Stimulated activated CD4-positive, alpha-beta T cell treated with anti-CD3 and anti-CD28 coated beads, TNF-alpha, amount 100 ng/mL, for 4 hours (primary cell): ENCODE data around the gene FGD5.

Source experiments
- DNase-seq, 3 experiments: peaks; one replicate each; pipeline ENCODE4 v3.0.0-alpha.2; 2020; ENCODE audit warnings: low read depth in 3 of 3

Gene FGD5

DNA sequence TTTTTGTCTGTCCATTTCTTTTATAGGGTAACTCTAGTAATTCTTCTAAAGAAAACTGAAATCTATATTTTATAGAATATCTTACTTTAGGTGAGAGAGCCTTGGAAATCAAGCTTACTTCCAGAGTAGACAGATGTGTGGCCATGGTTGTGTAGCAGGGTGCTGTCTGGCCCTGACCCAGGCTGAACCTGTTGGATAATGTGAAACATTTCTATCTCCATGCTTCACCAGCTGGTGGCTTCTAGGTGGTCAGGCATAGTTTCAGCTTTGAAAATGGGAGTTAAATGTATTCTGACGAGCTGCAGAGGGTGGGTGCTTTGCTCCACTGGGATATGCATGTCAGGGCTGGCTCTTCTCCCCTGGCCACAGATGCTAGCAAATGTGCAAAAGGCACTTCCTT is 107.8 kb downstream of the FGD5 start:
- DNase-seq: no peak

DNA sequence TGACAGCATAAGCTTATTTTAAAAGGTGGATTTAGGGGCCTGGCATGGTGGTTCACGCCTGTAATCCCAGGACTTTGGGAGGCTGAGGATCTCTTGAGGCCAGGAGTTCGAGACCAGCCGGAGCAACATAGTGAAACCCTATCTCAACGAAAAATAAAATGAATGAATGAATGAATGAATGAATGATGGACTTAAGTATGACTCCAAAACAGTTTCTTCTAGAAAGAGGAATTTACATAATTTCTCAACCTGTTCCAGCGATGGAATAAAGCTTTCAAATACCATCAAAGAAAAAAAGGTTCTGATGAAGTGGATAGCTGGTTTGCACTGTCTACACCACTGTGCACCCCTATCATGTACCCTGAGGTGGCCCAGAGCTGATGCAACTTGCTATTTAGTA is 108.5 kb downstream of the FGD5 start:
- no peak for DNase-seq

DNA sequence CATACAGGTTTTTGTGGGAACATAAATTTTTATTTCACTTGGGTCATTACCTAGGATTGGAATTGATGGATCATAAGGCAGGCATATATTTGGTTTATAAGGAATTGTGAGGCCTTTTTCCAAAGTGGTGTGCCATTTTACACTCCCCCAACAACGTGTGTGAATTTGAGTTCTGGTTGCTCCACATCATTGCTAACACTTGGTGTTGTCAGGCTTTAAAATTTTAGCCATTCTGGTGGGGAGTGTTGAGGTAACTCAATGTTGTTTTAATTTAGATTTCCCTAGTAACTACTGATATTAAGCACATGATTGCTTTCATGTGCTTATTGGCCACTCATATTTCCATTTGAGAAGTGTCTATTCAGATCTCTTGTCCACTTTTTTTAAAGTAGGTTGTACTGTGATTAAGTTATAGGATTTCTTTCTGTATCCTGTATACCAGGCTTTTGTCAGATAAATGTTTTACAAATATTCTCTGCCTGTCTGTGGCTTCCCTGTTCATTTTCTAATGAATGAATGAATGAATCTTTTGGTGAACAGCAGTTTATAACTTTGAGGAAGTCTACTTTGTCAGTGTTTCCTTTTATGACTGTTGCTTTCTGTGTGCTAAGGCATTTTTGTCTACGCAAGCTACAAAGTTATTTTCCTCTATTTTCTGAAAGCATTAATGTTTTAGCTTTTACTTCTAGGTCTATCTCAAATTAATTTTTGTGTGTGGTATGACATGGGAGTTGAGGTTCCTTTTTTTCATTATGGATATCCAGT is 110.7 kb downstream of the FGD5 start:
- DNase-seq: no peak

DNA sequence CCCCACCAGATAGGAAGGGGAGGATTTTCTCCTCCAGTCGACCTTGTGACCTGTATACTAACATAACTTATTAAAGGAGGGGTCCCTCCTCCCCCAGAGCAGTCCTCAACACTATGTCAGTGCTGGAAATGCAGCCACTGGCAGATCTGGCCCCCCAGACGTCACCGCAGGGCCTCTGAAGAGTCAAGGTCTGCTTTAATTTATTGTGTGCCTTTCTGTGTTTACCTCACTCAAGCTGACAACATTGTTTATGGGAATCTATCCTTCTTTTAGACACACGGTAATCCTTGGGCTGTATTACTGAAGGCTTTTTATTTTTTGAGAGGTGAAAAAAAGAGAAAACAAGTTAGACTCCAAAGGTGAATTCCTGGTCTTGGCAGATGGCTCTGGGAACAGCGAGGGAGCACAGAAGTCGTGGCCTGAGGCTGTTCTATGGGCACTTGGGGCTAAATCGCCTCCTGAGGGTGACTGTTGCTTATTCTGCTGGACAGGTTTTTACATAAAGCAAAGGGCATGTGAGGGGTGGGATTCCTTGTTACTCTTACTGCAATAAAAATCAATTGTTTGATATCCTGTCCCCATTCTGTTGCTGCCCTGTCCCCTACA is 115.2 kb downstream of the FGD5 start:
- no peak for DNase-seq

DNA sequence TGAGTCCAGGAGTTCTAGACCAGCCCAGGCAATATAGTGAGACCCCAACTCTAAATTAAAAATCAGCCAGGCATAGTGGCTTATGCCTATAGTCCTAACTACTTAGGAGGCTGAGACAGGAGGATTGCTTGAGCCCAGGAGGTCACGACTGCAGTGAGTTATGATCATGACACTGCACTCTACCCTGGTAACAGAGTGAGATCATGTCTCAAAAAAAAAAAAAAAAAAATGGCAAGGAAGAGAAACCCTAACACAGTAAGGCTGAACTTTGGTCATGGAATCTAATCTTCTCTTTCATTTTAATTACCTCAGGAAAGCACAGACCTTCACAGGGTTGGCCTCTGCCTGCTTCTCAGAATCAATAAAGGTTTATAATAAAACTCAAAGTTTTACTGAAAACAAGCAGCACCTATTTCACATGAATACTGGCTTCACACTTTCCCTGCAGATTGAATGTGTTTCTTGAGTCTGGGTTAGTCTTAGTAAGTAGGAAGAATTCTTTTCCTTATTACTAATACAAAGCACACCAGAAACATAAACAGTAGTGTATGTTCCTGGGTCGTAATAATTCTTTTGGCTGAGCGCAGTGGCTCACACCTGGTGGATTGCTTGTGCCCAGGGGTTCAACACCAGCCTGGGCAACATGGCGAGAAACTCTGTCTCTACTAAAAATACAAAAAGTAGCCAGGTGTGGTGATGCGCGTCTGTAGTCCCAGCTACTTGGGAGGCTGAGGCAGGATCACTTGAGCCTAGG is 117.0 kb downstream of the FGD5 start:
- DNase-seq: no peak

DNA sequence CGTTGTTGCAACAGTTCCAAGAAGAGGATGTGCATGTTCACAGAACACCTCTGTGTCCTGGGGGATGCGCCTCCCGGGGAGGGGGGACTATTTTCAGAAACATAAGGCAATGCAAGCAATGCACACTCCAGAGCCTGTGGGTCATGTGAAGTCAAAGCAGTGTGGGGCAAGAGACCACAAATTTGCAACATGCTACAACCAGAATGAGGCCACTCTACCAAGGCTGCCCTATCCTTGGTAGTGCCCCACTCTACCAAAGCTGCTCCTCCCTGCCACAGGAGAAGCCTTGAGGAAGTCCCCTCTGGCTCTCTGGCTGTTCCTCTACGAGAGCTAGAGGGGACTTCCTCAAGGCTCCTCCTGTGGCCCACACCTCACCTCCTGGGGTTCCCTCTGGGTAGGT is 120.2 kb downstream of the FGD5 start:
- DNase-seq: no peak

DNA sequence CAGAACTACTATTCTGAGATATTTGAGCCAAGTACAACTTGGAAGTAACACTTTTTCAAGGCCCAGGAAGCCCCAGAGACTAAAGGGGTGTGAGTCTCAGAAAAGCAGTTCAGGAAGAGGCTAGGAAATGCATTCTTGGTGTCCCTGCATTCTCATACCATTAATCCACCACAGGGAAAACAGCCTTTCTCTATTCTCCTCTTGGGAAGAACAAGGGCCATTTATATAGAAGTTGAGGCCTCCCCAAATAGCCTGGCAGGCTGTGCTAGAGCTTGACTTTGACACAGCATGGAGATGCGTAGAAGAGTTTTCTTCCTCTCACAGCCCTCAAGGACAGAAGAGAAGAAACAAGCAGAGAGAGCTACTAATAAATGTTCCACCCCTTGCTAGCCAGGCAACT is 123.1 kb downstream of the FGD5 start:
- DNase-seq: no peak

DNA sequence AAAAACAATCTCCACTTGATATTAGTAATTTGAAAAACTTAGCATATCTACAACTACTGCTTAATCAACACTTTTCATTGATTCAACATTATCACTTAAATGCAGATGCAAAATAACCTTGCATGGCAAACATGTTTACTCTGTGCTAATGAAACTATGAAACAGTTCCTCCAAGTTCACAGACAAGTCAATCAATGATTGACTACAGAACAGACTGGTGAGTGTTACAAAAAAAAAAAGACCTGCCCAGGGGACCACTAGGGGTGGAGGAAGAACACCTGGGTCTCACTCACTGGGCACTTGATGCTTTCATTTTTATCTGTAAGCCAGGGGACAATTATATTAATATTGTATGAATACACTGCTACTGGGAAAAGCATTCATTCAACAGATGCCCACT is 124.3 kb downstream of the FGD5 start:
- DNase-seq: no peak

DNA sequence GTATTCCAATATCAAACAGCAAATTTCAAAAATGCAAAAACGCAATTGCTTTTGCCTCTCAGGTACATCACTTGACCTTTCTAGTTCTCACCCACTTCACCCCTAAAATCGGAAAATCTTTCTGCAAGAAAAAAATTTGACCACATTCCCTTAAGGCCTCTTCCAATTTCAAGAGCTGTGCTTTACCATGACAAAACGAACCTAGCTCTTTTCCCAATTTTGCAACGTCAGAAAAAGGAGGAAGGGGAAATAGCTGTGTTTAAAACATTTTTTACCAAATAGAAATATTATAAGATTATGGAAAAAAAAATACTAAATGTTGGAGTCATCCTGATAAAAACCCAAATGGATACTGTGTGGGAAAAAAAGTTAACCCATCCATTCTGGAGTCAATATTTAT is 127.5 kb downstream of the FGD5 start:
- DNase-seq: no peak

DNA sequence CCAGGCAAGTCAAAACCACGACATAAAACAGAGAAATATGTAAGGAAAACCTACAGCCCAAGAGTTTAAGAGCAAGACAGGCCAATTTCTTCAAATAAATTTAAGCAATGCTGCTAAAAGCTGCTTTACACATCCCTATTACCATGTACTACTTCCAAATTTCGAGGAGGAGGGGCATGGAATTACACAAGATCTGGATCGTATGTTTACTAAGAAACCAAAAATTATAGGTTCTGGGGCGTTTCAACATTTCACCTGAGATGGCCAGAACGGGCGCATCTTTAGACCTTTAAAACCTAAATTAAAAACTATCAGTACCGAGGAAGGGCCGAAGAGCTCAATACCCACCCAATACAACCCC is 128.0 kb downstream of the FGD5 start:
- no peak for DNase-seq

DNA sequence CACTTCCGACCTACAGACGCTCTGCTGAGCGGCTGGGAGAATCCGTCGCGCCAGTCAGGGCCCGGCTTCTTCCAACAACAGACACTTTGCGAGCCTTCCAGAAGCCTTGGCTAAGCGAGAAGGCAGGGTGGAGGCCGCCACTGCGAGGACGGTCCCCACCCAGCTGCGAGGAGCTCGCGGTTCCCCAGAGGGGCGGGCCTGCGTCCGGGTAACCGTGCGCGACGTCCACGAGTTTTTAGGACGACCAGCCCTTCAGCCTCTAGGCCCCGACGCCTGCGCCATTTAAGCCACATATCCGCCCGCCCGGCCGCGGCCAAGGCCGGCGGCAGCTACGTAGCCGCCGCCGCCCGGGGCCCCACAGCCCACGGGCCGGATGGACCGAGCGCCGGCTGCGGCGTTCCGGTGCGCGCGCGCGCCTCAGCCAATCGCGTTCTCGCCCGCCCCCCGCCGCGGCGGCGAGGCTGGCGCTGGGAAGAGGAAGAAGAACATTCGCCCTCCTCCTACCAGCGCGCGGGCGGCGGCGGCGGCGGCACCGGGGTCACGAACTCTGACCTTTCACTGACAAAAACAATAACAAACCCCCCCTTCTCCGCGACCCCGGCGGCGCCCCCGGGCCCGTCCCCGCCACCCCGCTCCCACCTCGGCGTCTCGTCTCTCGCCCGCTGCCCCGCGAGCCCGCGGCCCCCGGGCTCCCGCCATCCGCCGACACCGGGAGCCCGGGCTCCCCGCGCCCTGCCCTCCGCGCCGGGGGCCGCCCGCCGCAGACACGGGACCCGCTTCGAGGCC is 128.5 kb downstream of the FGD5 start, which contains the start of gene NR2C2:
NR2C2 (plus strand) TSS at position 484 of the 786 bp plus-strand sequence. CDS start 56,332 bp downstream, outside the sequence.
- DNase-seq: peak; percentile 77 to 82 (median 79)

DNA sequence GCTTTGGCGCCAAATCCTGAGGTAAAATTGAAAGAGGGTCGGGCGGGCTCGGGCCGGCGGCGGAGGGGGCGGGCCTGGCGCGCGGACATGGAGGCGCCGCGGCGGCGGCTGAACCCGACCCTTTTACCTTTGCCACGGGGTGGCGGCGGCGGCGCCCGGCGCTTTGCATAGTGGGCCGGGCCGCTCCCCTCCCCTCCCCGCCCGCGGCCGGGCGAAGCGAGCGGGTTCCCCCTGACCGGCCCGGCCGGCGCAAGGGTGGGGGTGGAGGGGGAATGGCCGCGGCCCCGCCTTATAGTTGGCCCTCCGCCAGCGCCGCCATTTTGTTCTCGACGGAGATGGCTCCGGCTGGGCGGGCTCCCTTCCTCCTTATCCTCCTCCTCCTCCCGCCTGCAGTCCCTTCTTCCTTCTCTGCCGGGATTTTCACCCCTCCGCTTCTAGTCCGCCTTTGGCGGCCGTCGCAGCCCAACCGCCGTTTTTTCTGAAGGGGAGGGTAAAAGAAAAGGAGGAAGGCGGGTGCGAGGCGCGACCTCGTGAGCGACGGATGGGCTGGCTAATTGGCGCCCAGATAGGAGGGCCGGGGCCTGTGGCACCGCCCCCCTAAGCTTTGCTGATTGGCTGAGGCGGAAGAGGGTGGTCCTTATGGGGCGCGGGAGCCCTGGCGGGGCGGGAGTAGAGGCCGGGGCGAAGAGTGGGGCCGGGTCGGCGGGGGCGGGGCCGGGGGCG is 129.3 kb downstream of the FGD5 start:
- peak; percentile 89 to 94 (median 94) for DNase-seq

DNA sequence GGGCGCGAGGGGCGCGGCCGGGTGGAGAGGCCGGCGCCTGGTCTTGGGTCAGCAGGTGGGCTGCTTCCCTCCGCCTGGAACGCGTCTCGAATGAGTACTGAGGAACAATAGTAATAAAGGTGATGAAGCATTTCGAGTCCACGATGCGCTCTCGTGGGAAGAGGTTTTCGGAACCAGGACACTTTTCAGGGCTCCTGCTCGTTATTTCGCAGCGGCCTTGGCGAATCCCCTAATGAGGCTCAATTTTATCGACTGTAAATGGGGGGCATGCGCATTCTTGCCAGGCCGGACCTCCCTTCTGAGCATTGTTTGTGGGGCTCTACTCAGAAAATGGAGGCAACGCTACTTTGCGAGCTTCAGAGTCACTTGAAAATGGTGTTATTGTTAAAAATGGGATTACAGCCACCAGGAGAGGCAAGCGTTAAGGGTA is 129.9 kb downstream of the FGD5 start:
- DNase-seq: no peak

DNA sequence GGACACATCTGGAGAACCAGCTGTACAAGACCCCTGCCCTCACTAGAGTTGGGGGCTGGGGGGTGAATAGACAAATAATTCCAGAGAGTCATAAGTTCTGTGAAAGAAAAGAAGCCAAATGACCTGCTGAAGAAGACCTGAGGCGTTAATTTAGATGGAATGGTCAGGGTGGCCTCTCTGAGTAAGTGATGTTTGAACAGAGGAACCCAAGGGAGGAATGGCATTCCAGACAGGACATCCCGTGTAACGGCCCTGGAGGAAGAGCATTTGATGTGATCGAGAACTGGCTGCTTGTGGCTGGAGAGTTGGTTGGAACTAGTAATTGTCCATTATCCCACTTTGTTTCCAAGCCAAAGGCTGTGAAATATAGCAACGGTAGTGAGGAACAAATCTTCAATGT is 130.4 kb downstream of the FGD5 start:
- DNase-seq: no peak

DNA sequence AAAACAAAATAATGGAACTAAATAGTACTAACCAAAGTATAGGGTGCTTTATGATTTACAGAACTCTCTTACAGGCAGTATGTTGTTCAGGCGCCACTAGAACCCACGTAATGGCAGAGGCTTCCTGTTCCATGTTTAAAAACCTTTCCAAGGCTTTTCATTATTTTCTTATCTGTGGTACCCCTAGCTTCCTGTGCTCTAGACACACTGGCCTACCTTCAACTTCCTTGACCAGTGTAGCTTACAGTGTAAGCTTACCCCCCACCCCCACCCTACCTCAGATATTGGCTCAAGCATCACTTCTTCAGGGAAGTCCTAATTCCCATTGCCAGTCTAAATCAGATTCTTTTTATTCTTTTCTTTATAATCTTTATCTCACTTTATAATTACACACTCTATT is 131.5 kb downstream of the FGD5 start:
- DNase-seq: no peak

DNA sequence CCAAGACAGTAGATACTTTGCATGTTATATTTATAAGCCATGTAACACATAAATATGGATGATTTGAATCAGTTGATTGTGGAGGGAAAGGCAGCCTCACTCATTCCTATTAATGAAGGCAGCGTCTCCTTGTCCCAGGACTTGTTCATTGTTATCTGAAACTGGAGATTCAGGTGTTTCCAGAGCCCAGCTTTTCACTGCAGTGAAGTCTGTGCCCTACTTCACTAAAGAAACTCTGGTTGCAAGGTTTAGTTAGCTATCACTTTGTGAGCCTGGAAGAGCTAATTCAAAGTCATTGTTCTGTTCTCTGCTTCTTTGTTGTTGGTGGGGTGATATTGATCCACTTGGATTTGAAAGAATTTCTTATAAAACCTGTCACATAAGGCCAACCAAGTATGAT is 138.4 kb downstream of the FGD5 start:
- DNase-seq: no peak

DNA sequence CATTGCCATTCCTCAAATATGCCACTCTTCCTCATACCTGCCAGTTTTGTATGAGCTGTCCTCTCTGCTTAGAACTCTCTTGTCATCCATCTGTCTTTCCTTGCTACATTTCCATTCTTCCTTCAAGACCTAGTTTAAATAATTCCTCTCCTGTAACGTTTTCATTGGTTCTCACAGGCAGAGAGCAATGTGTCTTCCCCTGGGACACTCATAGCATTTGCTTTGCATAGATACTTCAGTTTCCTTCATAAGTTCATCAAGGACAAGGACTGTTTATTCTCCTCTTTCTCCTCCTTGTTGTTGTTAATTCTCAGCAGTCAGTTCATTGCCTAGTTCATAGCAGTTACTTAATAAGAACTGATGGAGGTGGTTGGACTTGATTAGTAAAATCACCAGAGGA is 139.2 kb downstream of the FGD5 start:
- no peak for DNase-seq

DNA sequence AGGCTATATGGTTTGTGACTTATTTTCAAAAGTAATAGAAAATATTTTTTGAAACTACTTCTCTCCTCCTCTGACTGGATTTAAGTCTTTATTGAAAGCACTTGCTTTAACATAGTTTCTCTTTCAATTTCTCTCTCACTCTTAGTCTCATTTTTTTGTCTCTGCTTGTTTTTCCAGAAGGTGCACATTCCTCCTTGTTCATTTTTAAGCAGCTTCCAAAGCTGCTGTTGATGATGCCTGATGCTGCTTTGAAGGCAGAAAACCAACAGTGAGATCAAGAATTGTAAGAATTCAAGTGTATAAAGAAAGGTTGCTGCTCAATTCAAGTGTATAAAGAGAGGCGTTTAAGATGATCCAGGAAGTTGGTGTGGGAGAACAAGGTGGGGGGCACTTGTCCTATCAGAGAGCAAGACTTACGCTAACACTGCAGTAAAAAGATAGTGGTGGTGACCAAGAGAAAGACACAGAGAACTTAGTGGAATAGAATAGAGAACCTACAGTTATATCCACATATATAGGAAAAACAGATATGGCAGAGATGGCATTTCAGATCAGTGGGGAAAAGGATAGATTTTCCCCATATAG is 140.7 kb downstream of the FGD5 start:
- no peak for DNase-seq

DNA sequence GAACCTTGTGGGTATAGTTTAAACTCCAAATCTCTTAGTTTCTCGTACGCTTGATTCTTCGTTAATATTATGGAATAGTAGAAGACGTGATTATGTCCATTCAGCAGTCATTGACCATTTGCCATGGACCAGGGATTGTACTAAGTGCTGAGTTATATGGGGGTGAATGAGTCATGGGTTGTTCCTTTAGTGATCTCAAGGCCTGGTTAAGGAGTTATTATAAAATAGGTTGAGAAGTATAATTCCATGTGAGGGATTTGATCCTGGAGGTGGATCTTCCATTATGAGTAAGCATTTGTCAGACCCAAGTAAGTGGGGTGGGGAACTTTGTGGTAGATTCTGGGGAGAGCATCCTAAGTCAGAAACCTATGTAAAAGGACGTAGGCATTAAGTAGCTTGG is 144.0 kb downstream of the FGD5 start:
- no peak for DNase-seq

DNA sequence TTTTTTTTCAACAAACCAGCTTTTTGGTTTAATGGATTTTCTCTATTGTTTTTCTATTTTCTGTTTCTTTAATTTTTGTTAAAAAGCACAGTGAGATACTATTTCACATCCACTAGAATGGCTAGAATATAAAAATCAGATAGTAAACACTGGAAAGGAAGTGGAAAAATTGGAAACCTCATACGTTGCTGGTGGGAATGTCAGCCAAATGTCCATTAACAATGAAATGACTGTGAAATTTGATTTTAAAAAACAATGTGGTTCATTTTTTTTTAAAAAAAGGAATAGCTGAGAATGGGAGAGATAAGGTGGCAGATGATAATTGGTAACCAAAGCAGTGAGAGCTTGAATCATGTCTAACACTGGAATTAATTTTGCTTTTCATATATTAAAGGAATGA is 148.5 kb downstream of the FGD5 start:
- no peak for DNase-seq

DNA sequence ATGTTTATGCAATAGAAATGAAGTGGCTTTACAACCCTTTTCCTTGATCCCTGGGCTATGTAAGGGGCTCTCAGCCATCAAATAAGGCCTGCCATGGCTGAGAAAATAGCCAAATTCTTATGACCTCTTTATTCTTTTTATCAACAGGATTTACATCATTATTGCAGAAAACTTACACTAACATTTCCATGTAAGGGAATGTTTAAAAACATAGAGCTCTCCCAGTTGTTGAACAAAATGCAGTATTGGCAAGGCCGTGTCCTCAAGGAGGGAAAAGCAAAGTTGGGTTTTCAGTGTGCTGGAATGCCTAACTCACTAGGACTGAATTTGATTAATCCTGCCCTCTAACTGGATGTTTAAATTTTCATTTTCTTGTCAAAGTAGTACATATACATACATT is 150.9 kb downstream of the FGD5 start:
- DNase-seq: no peak
